ENCODE measurements around the gene UXT. TPM values are rescaled to one million over a fixed set of nuclear protein-coding genes. Genes with fewer than 3 reads are reported as not detected.

Gene UXT
- polyA plus RNA-seq, 1 donor from 2014 or later: 153 TPM

- TF ChIP-seq POLR2AphosphoS5 (IDR thresholded peaks at IDR 0.05): no peak
- TF ChIP-seq, protein P1, sequence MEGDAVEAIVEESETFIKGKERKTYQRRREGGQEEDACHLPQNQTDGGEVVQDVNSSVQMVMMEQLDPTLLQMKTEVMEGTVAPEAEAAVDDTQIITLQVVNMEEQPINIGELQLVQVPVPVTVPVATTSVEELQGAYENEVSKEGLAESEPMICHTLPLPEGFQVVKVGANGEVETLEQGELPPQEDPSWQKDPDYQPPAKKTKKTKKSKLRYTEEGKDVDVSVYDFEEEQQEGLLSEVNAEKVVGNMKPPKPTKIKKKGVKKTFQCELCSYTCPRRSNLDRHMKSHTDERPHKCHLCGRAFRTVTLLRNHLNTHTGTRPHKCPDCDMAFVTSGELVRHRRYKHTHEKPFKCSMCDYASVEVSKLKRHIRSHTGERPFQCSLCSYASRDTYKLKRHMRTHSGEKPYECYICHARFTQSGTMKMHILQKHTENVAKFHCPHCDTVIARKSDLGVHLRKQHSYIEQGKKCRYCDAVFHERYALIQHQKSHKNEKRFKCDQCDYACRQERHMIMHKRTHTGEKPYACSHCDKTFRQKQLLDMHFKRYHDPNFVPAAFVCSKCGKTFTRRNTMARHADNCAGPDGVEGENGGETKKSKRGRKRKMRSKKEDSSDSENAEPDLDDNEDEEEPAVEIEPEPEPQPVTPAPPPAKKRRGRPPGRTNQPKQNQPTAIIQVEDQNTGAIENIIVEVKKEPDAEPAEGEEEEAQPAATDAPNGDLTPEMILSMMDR (IDR thresholded peaks at IDR 0.05; ENCODE audit: poor library complexity, severe bottlenecking): no peak
- TF ChIP-seq TAF1 (IDR thresholded peaks at IDR 0.05; ENCODE audit: low read depth): no peak
- TF ChIP-seq RAD21 (conservative IDR thresholded peaks at IDR 0.05): no peak
- no peak for TF ChIP-seq REST (IDR thresholded peaks at IDR 0.05; ENCODE audit: borderline replicate concordance)
- no peak for TF ChIP-seq MXI1 (conservative IDR thresholded peaks at IDR 0.05; ENCODE audit: poor library complexity, severe bottlenecking)
- TF ChIP-seq EZH2 (IDR thresholded peaks at IDR 0.05; ENCODE audit: borderline replicate concordance, insufficient read depth, low read length, poor library complexity, severe bottlenecking): no peak
- no peak for TF ChIP-seq SMC3 (conservative IDR thresholded peaks at IDR 0.05; ENCODE audit: poor library complexity)
- no peak for TF ChIP-seq EP300 (conservative IDR thresholded peaks at IDR 0.05; ENCODE audit: poor library complexity, severe bottlenecking)
- H3K9me3 ChIP-seq (ENCODE audit: low read length): no peaks in the 10 kb centered on the region
- no peaks in the 10 kb centered on the region for H4K20me1 ChIP-seq (ENCODE audit: insufficient read depth)
- H3K36me3 ChIP-seq (ENCODE audit: insufficient read depth, low read length): no peaks in the 10 kb centered on the region
- H3K4me2 ChIP-seq (ENCODE audit: low read length): no peak overlapping the region
- no peak overlapping the region for H3K27ac ChIP-seq (ENCODE audit: low read length)
- H3K27me3 ChIP-seq (ENCODE audit: insufficient read depth, low read depth, low read length): no peaks in the 10 kb centered on the region
- no peak overlapping the region for H3K4me3 ChIP-seq (ENCODE audit: low read length)
- H3F3A ChIP-seq (ENCODE audit: insufficient read depth, low read length, poor library complexity, severe bottlenecking): no peaks in the 10 kb centered on the region
- H3K9me2 ChIP-seq (ENCODE audit: insufficient read depth, low read length): no peaks in the 10 kb centered on the region
- H2AFZ ChIP-seq (ENCODE audit: low read depth, low read length): no peak overlapping the region
- no peak overlapping the region for H3K9ac ChIP-seq (ENCODE audit: low read length)
- H3K79me2 ChIP-seq (replicated peaks; ENCODE audit: insufficient read depth, low read length): no peaks in the 10 kb centered on the region
These were observed 46.6 kb downstream of the UXT start for GRCh38 chrX:47612418-47612817.

- Histone ChIP-seq H3F3A (ENCODE audit: insufficient read depth, low read length, poor library complexity, severe bottlenecking) (no peaks in the 10 kb centered on the region), H3K4me2 (ENCODE audit: low read length) (no peak overlapping the region), H3K9me3 (ENCODE audit: low read length) (no peaks in the 10 kb centered on the region), H3K36me3 (ENCODE audit: insufficient read depth, low read length) (no peaks in the 10 kb centered on the region), H3K79me2 (replicated peaks; ENCODE audit: insufficient read depth, low read length) (no peaks in the 10 kb centered on the region), H3K9ac (ENCODE audit: low read length) (no peak overlapping the region), H3K27ac (ENCODE audit: low read length) (no peak overlapping the region), H2AFZ (ENCODE audit: low read depth, low read length) (no peak overlapping the region), H4K20me1 (ENCODE audit: insufficient read depth) (no peaks in the 10 kb centered on the region), H3K9me2 (ENCODE audit: insufficient read depth, low read length) (no peaks in the 10 kb centered on the region), H3K27me3 (ENCODE audit: insufficient read depth, low read depth, low read length) (no peaks in the 10 kb centered on the region), H3K4me3 (ENCODE audit: low read length) (no peak overlapping the region)
- no peak for TF ChIP-seq REST (IDR thresholded peaks at IDR 0.05; ENCODE audit: borderline replicate concordance)
- no peak for TF ChIP-seq TAF1 (IDR thresholded peaks at IDR 0.05; ENCODE audit: low read depth)
- TF ChIP-seq EZH2 (IDR thresholded peaks at IDR 0.05; ENCODE audit: borderline replicate concordance, insufficient read depth, low read length, poor library complexity, severe bottlenecking): no peak
- no peak for TF ChIP-seq RAD21 (conservative IDR thresholded peaks at IDR 0.05)
- no peak for TF ChIP-seq EP300 (conservative IDR thresholded peaks at IDR 0.05; ENCODE audit: poor library complexity, severe bottlenecking)
- no peak for TF ChIP-seq SMC3 (conservative IDR thresholded peaks at IDR 0.05; ENCODE audit: poor library complexity)
- no peak for TF ChIP-seq POLR2AphosphoS5 (IDR thresholded peaks at IDR 0.05)
- no peak for TF ChIP-seq MXI1 (conservative IDR thresholded peaks at IDR 0.05; ENCODE audit: poor library complexity, severe bottlenecking)
- TF ChIP-seq, protein P1 (IDR thresholded peaks at IDR 0.05; ENCODE audit: poor library complexity, severe bottlenecking): no peak
These were observed 47.1 kb downstream of the UXT start for GRCh38 chrX:47611926-47612325.
